ENCODE data around the gene PFKM. TPM values are rescaled to one million over a fixed set of nuclear protein-coding genes. Genes with fewer than 3 reads are reported as not detected.
A peak's percentile ranks its signal among the peaks of the same experiment; 100 is the strongest.

Gene PFKM
- total RNA-seq (2014; rRNA removed; shearing (Covaris generic)), result 23.0 and 38.8 TPM in 2 replicates

- peak; percentile 89 for DNase-seq (ENCODE audit: low read depth)
Measured at GRCh38 chr12:48119078-48119833, at the start of gene PFKM. Gene PFKM (plus strand): TSS chr12:48119364. CDS start chr12:48122775, 3,411 bp downstream.

- DNase-seq (ENCODE audit: low read depth), result no peak
Measured at GRCh38 chr12:48070033-48070432, 49.1 kb upstream of the PFKM start.

GRCh38 chr12:48070731-48071130 is 48.4 kb upstream of the PFKM start:
- no peak for DNase-seq (ENCODE audit: low read depth)

DNA sequence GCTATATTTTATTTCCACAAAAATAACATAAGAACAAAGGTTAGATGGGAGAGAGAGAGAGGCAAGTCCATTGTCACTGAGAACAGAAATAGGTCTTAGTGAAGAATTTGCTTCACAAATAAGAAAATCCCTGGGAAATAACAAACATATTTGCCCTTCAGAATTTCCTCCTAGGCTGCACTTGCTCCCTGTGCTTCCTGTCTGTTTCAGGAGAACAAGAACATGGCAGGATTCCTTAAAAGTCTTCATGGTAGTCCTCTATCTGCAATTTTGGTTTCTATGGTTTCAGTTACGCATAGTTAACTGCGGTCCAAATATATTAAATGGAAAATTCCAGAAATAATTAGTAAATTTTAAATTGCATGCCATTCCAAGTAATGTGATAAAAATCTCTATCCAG is 47.4 kb upstream of the PFKM start:
- no peak for DNase-seq (ENCODE audit: low read depth)

DNA sequence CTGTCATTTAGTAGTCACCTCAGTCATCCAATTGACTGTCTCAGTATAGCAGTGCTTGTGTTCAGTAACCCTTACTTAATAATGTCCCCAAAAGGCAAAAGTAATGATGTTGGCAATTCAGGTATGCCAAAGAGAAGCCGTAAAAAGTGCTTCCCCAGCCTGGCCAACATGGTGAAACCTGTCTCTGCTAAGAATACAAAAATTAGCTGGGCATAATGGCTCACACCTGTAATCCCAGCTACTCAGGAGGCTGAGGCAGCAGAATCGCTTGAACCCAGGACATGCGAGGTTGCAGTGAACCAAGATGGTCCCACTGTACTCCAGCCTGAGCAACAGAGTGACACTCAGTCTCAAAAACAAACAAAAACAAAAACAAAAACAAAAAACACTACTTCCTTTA is 46.9 kb upstream of the PFKM start:
- DNase-seq (ENCODE audit: low read depth), result no peak

GRCh38 chr12:48074266-48074665 is 44.9 kb upstream of the PFKM start:
- no peak for DNase-seq (ENCODE audit: low read depth)

DNA sequence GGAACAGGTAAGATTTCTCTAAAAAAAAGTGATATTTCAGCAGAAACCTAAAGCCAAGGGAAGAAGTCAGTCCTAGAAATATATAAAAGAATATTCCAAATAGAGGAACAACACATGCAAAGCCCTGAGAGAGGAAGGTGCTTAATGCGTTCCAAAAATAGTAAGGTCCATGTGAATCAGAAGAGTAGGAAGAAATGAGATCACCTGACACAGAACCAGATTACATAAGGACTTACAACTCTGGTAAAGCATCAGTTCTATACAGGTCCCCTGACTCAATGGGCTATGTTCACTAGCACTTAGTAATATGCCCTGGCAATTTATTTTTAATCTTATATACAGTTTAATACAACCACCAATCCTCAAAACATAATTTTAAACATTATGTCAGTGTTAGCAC is 43.3 kb upstream of the PFKM start:
- DNase-seq (ENCODE audit: low read depth), result no peak

DNA sequence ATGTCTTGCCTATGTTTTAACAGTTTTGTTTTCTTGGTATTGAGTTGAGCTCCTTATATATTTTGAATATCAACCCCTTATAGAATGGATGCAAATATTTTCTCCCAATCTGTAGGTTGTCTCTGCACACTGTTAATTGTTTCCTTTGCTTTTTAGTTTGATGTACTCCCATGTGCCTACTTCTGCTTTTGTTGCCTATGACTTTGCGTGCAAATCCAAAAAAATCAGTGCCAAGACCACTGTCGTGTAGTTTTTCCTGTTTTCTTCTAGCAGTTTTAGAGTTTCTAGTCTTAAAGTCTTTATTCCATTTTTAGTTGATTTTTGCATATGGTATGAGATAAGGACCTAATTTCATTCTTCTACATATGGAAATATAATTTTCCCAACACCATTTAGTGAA is 42.1 kb upstream of the PFKM start:
- DNase-seq (ENCODE audit: low read depth), result no peak

- peak; percentile 15 for DNase-seq (ENCODE audit: low read depth)
Measured at GRCh38 chr12:48078901-48079300, 40.3 kb upstream of the PFKM start.

DNA sequence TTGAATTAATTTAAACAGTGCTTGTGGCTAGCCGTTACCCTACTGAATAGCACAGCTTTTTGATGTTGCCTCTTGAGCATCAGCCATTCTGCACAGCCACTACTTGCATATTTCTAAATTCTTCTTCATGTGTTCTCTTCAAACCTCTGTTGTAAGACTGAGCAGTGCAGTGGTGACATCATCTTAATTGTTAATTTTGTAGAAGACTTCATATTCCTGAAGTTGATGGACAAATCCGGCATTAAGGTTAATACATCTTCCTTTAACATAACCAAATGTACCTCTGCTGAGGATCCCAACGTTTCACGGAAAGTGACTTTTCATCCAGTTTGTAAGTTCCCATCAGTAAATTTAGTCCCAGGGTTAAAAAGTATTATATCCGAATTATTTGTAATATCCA is 38.9 kb upstream of the PFKM start:
- DNase-seq (ENCODE audit: low read depth), result no peak

GRCh38 chr12:48080821-48081220 is 38.3 kb upstream of the PFKM start:
- DNase-seq (ENCODE audit: low read depth), result no peak

DNA sequence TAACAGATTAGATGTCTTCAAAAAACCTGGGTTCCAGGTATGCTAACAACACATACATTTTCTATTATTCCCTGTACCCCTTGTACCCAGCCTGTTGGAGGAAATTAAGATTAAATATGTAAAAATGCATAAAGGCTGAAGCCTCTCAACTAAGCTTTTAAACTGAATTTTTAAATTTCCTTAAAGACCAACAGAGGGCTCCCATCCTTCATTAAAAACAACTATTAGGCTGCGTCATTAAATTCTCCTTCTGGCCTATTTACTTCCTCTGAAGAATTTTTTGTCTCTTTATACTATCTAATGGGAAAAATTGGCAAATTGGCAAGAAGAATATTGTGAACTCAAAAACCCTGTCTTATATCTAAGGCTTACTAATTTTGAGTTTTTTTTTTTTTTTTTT is 35.1 kb upstream of the PFKM start:
- DNase-seq (ENCODE audit: low read depth), result peak; percentile 2

GRCh38 chr12:48084841-48085460 is 34.2 kb upstream of the PFKM start:
- DNase-seq (ENCODE audit: low read depth), result no peak

- no peak for DNase-seq (ENCODE audit: low read depth)
Measured at GRCh38 chr12:48086327-48086726, 32.8 kb upstream of the PFKM start.

- DNase-seq (ENCODE audit: low read depth), result no peak
Measured at GRCh38 chr12:48092611-48093010, 26.6 kb upstream of the PFKM start.

DNA sequence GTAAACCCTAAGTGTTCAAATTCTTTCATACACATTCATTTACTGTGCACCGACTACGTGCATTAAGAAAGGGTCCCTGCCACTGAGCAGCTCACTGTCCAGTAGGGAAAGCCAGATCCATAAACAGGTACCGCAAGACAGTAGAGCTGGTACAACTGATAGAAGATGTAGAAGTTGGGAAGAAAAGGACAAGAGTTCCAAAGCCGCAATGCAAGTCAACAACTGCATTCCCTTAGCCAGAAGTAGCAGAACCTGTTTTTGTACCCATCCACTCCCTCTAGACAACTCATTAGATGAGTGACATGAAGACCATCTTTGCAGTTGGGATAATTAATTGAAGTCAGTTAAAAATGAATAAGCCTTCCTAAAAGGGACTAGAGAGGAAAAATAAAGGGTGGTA is 14.6 kb upstream of the PFKM start:
- DNase-seq (ENCODE audit: low read depth), result no peak

DNA sequence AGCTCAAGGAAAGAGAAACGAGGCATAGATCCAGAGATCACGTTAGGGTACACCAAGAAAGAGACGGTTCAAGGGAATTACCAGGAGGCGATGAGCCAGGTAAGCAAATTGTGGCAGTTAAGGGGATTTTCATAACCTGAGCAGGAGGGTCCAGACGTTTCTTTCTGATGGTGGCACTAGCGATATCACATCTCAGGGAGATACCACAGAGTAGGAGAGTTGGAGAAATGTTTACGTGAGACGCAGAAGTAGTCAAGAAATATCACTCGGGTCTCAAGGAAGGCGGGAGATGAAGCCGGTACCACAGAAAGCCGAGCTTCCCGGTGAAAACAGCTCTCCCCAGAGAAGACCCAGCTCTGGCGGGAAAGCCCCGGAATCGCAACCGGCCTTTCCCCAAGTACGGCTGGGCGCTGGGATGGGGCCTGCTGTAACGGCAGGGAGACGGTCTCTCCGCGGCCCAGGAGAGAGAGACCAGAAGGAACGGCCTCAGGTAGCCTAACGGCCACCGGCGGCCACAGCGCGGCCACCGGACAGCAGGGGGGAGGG is 13.8 kb upstream of the PFKM start:
- DNase-seq (ENCODE audit: low read depth), result peak; percentile 40

DNA sequence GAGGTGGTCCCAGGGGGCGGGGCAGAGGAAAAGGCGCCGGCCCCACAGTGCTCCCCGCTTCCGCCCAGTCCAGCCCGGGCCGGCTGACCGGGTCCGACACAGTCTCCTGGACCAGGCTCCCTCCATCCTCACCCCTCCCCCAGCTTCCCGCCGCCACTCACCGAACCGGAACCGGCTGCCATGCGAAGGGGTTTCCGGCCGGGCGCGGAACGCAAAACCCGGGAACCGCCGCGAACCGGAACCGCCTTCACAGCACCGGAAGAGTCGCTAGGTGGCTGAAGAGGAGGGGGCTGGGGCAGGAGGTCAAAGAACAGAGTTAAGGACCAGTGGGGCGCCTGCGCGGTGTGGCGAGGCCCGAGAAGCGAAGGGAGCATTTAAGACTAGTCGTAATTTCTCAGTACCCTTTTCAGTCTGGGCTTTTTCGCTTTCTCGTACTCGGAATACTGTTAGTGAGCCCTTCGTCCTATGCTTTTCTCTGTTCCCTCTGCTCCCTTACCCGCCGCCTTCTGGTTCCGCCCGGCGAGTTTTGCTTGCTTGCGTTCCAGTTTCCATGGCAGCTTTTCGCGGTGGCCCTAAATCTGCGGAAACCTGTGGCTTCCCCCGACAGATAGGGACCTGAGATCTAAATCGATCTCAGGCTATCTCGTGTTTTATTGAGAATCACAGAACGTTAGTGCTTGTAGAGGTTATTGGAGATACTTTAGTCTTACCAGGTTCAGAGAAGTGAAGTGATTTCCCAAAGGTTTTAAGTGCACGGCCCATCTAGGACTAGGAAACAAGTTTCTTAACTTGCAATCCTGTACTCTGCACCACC is 13.1 kb upstream of the PFKM start, which contains the start of gene SENP1:
SENP1 (minus strand) TSS at position 213 of the 814 bp plus-strand sequence. CDS start 4,607 bp downstream, outside the sequence.
- DNase-seq (ENCODE audit: low read depth), result peak; percentile 83

DNA sequence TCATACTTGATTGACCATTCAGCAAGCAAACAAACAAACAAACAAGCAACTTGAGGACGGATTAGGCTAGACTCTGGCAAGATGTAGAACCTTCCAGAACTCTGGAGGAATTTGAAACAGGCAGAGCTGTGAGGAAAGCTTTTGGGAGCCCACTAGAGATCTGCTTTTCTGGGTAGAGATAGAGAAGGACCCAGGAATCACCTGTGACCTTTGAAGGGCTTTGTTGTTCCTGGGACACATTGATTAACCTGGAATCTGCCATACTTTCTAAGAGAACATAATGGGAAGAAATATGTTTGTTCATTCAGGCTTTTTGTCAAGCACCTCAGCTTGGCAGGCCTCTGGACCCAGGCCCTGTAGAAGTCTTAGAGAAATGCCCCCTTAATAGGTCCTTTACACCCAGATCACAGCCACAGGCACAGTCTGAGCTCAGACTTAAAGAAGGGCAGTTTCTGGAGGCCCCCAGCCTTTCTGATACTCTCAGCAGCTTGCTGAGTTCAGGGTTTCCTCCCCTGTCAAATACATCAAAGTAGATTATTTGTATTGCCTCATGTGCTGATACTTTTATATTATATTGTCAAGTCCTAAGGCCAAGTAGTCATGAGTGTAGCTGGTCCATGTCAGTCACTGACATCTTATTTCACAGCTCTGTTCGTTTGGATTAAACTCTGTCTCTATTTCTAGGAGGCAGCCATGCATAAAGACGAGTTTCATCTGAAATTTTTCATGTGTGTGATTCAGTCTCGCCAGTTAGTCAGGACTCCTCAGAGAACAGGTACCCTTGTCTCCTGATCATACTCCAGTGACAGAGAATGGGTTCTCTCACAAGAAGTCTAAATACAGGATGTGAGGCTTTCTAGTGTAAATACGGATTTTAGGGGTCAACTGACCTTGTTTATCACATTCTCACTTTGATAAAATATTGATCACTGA is 12.2 kb upstream of the PFKM start:
- no peak for DNase-seq (ENCODE audit: low read depth)

- DNase-seq (ENCODE audit: low read depth), result peak; percentile 30
Measured at GRCh38 chr12:48109424-48109823, 9.7 kb upstream of the PFKM start.

DNA sequence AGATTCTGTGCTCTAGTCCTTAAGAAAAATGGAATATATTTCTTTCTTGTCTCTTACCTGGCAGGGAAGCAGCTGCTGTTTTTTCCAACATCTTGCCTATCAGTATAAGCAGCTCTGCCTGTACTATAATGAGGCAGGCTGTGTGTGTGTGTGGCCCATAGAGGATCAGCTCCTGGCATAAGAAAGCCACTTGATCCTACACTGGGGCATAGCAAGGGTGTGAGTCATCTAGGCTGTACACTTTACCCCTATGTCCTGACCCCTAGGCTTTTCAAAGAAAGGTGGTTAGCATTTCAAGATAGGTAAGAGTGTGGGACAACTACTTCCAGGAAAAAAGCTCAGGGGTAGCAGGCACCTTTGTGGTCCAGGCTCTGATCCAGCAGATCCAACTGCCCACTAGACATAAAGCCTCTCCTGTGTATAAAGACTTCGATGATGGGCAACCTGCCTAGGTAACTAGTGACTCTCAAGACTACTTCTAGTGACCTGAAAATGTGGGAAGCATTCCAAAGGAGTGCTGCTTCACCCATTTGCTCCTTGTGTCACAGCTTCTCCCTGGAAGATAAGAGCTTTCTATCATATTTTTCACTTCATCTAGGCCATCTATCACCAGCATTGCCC is 8.4 kb upstream of the PFKM start:
- peak; percentile 9 for DNase-seq (ENCODE audit: low read depth)
